Measurements from ENCODE around the gene CPSF6.
A peak's percentile ranks its signal among the peaks of the same experiment; 100 is the strongest.
"Not testable (repeated sequence)": the region's sequence is repeated elsewhere in the genome, so short reads cannot be mapped to it uniquely, and the experiment has no call there.

The CPSF6 gene

GRCh38 chr12:69262264-69262974, 23.1 kb downstream of the CPSF6 start:
- no peak for DNase-seq

GRCh38 chr12:69265205-69265604, 25.8 kb downstream of the CPSF6 start:
- DNase-seq, result no peak

GRCh38 chr12:69265633-69266032, 26.3 kb downstream of the CPSF6 start:
- DNase-seq, result not testable (repeated sequence)

- DNase-seq, result no peak
Observed at GRCh38 chr12:69266036-69266635, 26.8 kb downstream of the CPSF6 start.

- no peak for DNase-seq
Observed at GRCh38 chr12:69269736-69270135, 30.4 kb downstream of the CPSF6 start.

GRCh38 chr12:69272511-69272910, 33.1 kb downstream of the CPSF6 start:
- DNase-seq, result no peak

- no peak for DNase-seq
Observed at GRCh38 chr12:69274861-69275260, 35.5 kb downstream of the CPSF6 start.

- DNase-seq, result no peak
Observed at GRCh38 chr12:69275471-69275891, 36.1 kb downstream of the CPSF6 start.

GRCh38 chr12:69278814-69279782, 39.7 kb downstream of the CPSF6 start:
- no peak for DNase-seq

- no peak for DNase-seq
Observed at GRCh38 chr12:69284131-69284530, 44.8 kb downstream of the CPSF6 start.

GRCh38 chr12:69287556-69287955, 48.2 kb downstream of the CPSF6 start:
- no peak for DNase-seq

- DNase-seq, result peak; percentile 67
Observed at GRCh38 chr12:69290545-69291277, 51.3 kb downstream of the CPSF6 start.

GRCh38 chr12:69291278-69291593, 51.9 kb downstream of the CPSF6 start:
- no peak for DNase-seq

GRCh38 chr12:69298133-69298532, 58.8 kb downstream of the CPSF6 start:
- no peak for DNase-seq

GRCh38 chr12:69298947-69299346, 59.6 kb downstream of the CPSF6 start:
- DNase-seq, result no peak

- no peak for DNase-seq
Observed at GRCh38 chr12:69304284-69304683, 64.9 kb downstream of the CPSF6 start.

- no peak for DNase-seq
Observed at GRCh38 chr12:69309461-69309860, 70.1 kb downstream of the CPSF6 start.

- DNase-seq, result no peak
Observed at GRCh38 chr12:69313209-69313608, 73.8 kb downstream of the CPSF6 start.

GRCh38 chr12:69316784-69317183, 77.4 kb downstream of the CPSF6 start:
- DNase-seq, result not testable (repeated sequence)

- DNase-seq, result not testable (repeated sequence)
Observed at GRCh38 chr12:69317233-69317632, 77.9 kb downstream of the CPSF6 start.

- no peak for DNase-seq
Observed at GRCh38 chr12:69318225-69318624, 78.9 kb downstream of the CPSF6 start.

GRCh38 chr12:69321351-69321750, 82.0 kb downstream of the CPSF6 start:
- no peak for DNase-seq
